Fibroblast of pulmonary artery (primary cell): ENCODE data around the gene AGAP1.
A peak's percentile ranks its signal among the peaks of the same experiment; 100 is the strongest.

ENCODE experiments used
- DNase-seq: peaks from one replicate; pipeline ENCODE4 v3.0.0-alpha.2; 2010; ENCODE audit warnings: low read depth
- H3K4me3 ChIP-seq: replicated peaks from 2 replicates; pipeline ENCODE4 v1.5.1; 2011; ENCODE audit warnings: low read depth, mild to moderate bottlenecking, control low read depth, low read length, moderate library complexity
- TF ChIP-seq, protein P1 (sequence below): IDR thresholded peaks from 2 replicates; pipeline ENCODE4 v1.5.1; 2011; ENCODE audit warnings: mild to moderate bottlenecking, control low read depth, low read length, inconsistent platforms; ENCODE audit errors: missing control alignments

Gene AGAP1

DNA sequence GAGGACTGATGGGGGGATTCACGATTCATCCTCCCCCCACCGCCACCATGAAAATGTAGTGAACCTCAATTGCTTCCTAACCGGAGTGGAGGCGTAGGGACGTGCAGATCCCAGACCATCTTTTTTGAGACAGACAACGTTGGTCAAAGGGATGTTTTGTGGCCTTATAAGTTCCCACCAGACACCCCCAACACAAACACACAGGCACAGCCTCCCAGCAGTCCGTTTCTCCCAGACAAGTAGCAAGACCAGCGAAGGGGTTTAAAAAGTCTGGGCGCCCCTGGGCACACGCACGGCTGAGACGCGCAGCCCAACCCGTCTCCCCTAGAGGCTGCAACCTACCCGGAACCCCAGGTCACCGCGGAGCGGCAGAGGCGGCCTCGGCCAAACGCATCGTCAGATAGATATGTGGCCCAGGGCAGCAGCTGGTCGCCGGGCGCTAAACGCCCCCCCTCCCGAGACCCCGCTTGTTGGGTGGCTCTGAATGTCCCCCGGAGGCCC, 673.0 kb downstream of the AGAP1 start:
- DNase-seq: no peak
- peak overlapping the region; percentile 19 for H3K4me3 ChIP-seq
- TF ChIP-seq, protein P1, sequence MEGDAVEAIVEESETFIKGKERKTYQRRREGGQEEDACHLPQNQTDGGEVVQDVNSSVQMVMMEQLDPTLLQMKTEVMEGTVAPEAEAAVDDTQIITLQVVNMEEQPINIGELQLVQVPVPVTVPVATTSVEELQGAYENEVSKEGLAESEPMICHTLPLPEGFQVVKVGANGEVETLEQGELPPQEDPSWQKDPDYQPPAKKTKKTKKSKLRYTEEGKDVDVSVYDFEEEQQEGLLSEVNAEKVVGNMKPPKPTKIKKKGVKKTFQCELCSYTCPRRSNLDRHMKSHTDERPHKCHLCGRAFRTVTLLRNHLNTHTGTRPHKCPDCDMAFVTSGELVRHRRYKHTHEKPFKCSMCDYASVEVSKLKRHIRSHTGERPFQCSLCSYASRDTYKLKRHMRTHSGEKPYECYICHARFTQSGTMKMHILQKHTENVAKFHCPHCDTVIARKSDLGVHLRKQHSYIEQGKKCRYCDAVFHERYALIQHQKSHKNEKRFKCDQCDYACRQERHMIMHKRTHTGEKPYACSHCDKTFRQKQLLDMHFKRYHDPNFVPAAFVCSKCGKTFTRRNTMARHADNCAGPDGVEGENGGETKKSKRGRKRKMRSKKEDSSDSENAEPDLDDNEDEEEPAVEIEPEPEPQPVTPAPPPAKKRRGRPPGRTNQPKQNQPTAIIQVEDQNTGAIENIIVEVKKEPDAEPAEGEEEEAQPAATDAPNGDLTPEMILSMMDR: no peak

DNA sequence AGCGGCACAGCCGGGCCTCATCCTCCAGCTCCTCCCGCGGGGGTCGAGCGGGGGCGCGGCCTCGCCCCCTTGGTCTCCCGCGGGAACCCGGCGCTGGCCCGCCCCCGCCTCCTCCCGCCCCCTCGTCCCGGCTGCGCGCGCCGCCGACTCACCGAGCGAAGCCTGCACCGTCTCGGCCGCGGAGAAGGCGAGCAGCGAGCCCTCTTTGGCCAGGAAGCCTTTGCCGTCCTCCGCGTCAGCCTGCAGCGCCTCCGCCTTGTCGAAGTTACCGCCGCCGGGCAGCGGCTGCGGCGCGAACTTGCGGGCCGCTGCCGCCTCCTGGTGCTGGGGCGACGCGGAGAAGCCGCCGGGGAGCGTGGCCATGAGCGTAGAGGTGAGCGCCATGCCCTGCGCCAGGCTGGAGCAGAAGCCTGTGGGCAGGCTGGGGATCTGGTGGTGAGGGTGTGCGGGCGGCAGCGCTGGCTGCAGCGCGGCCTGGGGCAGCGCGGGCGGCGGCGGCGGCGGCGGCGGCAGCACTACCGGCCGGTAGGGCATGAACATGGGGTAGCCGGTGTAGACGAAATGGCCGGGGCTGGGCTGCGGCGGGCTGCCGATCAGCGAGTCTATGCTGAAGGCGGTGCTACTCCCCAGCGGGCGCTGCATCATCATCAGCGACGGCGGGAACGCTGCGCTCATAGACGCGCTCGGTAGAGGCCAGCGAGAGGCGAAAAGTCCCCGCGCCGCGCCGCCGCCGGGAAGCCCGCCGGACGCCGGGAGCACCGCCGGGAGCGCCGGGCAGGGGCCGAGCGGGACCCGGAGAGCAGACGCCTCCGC, 673.7 kb downstream of the AGAP1 start:
- peak; percentile 59 for DNase-seq
- peak overlapping the region; percentile 29 for H3K4me3 ChIP-seq
- TF ChIP-seq, protein P1: no peak

DNA sequence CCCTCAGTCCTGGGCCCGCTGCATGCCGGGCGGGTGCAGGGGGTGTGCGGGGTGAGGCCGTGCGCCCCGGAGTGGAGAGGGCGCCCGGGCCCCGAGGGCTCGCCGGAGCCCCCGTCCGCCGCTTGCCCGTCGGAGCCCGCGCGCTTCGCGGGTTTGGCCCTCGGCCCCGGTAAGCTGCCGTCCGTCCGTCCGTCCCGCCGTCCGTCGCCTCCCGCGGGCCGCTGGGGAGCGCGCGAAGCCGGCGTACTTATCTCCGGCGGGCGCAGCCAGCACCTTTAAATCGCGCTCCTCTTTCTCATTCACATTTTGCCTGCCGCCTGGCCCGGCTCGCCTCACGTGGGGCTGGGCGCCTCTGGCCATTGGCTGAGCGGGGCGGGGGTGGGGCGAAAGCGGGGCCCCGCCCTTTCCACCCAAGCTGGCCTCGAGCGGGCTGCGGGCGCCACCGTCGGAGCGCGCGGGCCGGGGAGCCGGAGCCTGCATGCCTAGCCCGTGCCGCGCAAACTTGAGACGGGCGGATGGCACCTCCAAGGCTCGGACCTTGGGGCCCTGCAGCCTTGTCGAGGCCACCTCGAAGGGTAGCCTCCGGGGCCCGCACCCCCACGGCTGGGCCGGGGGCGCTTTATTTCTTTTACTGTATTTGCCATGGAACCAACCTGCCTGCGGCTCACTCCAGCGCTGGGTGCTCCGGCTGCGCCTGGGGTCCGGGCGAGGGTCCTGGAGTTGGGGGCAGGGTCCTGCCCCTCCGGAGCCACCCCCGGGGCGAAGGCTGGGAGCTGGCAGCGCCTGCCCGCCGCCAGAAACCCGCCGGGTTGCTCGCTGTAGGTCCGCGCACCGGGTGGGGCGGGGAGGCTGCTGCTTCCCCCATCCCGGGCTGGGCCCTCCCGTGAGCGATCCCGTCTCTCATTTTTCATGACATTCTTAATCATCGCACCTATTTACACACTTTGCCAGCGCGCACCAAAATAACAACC, 674.6 kb downstream of the AGAP1 start, which contains the start of gene GBX2:
TSS of gene GBX2 (minus strand) at position 277 of the 971 bp plus-strand sequence. CDS start 415 bp downstream, outside the sequence.
- TF ChIP-seq, protein P1: no peak
- H3K4me3 ChIP-seq: peak within 1 kb of the TSS; percentile 29
- peak; percentile 57 for DNase-seq

DNA sequence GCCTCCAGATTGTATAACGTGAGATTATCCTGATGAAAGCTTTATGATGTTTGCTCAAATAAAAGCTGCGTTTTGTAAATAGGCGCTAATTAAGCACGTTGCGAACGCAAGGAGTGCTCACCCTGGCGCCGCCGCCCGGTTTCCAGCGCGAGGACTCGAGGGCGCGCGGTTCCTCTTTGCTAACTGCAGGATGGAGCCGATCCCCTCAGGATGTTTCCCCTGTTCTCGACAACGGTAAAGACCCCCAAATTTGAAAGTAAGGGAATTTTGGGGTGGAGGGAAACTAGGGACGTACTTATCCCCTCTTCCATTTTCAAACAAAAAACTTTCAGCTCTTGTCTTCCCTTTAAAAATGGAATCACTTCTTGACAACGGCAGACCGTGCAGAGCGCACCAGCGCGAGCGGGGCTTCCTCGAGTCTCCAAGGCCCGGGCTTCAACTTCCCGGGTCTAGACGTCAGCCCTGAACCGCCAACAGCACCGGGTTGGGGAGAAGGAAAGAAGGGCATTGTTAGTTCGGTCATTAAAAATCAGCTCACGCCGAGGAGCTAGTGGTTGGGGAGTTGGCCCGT, 675.4 kb downstream of the AGAP1 start:
- H3K4me3 ChIP-seq: no peak overlapping the region
- no peak for DNase-seq
- TF ChIP-seq, protein P1: no peak

DNA sequence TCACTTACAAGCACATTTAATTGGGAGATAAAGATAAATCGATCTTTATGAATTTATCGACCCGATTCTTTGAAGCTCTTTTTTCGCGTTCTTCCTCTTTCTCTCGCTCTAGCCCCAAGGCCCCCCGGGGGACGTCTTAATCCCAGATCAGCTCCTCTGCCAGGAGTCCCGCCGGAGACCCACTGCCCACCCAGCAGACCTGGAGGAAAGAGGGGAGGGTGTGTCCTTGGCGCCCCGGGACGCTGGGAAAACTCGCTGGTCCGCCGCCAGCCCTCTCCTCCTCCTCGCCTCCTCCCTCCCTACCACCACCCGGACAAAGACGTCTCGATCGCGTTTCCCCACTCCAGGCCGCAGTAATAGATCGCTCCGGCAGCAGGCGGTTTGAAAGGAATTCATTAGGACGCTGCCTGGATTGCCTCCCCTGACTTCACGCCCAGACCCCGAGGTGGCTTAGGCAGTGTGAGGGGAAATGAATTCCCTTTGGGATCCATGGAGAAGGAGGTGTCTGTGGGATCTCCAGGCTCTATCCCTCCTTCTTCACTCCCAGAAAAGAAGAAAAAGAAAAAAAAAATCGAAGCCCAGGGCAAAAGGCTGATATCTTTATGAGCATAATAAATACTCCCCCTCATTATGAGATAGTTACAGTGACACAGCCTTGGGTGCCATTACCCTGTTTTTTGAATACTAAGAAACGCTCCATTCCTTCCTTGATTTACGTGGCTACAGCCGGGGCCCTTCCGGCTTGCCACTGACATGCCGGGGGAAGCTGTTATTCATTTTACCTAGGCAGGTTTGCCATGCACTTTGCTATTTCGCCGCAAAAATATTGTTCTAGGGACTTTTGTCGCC, 676.1 kb downstream of the AGAP1 start:
- DNase-seq: no peak
- TF ChIP-seq, protein P1: no peak
- H3K4me3 ChIP-seq: no peak overlapping the region
